KMS-11 (cell line): ENCODE results near the gene NOS1AP.

ENCODE experiments used
- H2AFZ ChIP-seq: fragments of 200-600 bp; sonication (generic); 2 replicates; pipeline ENCODE4 v1.6.1; 2016; ENCODE audit warnings: antibody characterized with exemption, mixed run types, low read depth
- H3K27ac ChIP-seq: fragments of 200-600 bp; sonication (generic); 2 replicates; pipeline ENCODE4 v1.6.1; 2016; ENCODE audit warnings: mild to moderate bottlenecking, mixed run types
- H3K27me3 ChIP-seq: fragments of 200-600 bp; sonication (generic); 2 replicates; pipeline ENCODE4 v1.6.1; 2017; ENCODE audit warnings: mild to moderate bottlenecking, low read depth, mixed run types, moderate library complexity; ENCODE audit not compliant: insufficient read depth
- H3K36me3 ChIP-seq: fragments of 200-600 bp; sonication (generic); 2 replicates; pipeline ENCODE4 v1.6.1; 2017; ENCODE audit warnings: mild to moderate bottlenecking, mixed run types; ENCODE audit not compliant: insufficient read depth
- H3K4me1 ChIP-seq: fragments of 200-600 bp; sonication (generic); 2 replicates; pipeline ENCODE4 v1.6.1; 2016; ENCODE audit warnings: mild to moderate bottlenecking, low read depth, mixed run types; ENCODE audit not compliant: poor library complexity, severe bottlenecking
- H3K4me2 ChIP-seq: fragments of 200-600 bp; sonication (generic); 2 replicates; pipeline ENCODE4 v1.7.0; 2016; ENCODE audit warnings: mild to moderate bottlenecking, mixed run types
- H3K4me3 ChIP-seq: fragments of 200-600 bp; sonication (generic); IDR thresholded peaks from 2 replicates; pipeline ENCODE4 v1.6.1; 2017; ENCODE audit warnings: low read depth, low read length, mixed read lengths; ENCODE audit not compliant: insufficient read depth
- H3K79me2 ChIP-seq: fragments of 200-600 bp; sonication (generic); 2 replicates; pipeline ENCODE4 v1.6.1; 2016; ENCODE audit warnings: low read depth, mixed run types; ENCODE audit not compliant: insufficient read depth
- H3K9ac ChIP-seq: fragments of 200-600 bp; sonication (generic); 2 replicates; pipeline ENCODE4 v1.6.1; 2016; ENCODE audit warnings: mild to moderate bottlenecking, mixed run types
- H4K20me1 ChIP-seq: fragments of 200-600 bp; sonication (generic); 2 replicates; pipeline ENCODE4 v1.6.1; 2016; ENCODE audit warnings: mild to moderate bottlenecking, mixed run types; ENCODE audit not compliant: insufficient read depth
- TF ChIP-seq, protein P1 (sequence below): fragments of 200-600 bp; sonication (generic); conservative IDR thresholded peaks from 2 replicates; pipeline ENCODE4 v1.6.1; 2017; ENCODE audit warnings: low read depth, mild to moderate bottlenecking, antibody characterized with exemption, low read length, moderate library complexity, mixed read lengths

Gene NOS1AP

DNA sequence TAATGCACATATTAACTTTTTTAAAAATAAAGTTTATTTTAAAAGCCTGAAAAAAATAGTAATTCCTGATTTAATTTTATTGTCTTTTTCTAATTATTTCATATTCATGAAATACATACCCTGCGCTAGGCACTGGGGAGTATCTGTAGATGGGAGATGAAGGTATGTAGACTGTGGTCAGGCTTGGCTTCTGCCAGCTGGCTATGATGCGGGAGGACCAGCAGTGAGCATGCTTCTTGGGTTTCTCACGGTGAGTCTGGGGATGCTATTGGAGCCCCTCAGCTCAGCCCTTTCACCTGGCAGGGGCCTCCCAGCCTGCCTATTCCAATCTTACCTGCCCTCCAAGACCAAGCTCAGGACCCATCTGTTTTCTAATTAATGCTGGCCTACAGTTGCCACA lies 138.4 kb downstream of the NOS1AP start:
- Histone ChIP-seq H3K27ac (no peak overlapping the region), H3K79me2 (no peaks in the 10 kb centered on the region), H3K36me3 (no peaks in the 10 kb centered on the region), H3K4me2 (no peak overlapping the region), H4K20me1 (no peaks in the 10 kb centered on the region), H3K4me1 (no peaks in the 10 kb centered on the region), H2AFZ (no peak overlapping the region), H3K27me3 (no peaks in the 10 kb centered on the region), H3K4me3 (no peak overlapping the region), H3K9ac (no peak overlapping the region)
- TF ChIP-seq, protein P1, sequence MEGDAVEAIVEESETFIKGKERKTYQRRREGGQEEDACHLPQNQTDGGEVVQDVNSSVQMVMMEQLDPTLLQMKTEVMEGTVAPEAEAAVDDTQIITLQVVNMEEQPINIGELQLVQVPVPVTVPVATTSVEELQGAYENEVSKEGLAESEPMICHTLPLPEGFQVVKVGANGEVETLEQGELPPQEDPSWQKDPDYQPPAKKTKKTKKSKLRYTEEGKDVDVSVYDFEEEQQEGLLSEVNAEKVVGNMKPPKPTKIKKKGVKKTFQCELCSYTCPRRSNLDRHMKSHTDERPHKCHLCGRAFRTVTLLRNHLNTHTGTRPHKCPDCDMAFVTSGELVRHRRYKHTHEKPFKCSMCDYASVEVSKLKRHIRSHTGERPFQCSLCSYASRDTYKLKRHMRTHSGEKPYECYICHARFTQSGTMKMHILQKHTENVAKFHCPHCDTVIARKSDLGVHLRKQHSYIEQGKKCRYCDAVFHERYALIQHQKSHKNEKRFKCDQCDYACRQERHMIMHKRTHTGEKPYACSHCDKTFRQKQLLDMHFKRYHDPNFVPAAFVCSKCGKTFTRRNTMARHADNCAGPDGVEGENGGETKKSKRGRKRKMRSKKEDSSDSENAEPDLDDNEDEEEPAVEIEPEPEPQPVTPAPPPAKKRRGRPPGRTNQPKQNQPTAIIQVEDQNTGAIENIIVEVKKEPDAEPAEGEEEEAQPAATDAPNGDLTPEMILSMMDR, result no peak

DNA sequence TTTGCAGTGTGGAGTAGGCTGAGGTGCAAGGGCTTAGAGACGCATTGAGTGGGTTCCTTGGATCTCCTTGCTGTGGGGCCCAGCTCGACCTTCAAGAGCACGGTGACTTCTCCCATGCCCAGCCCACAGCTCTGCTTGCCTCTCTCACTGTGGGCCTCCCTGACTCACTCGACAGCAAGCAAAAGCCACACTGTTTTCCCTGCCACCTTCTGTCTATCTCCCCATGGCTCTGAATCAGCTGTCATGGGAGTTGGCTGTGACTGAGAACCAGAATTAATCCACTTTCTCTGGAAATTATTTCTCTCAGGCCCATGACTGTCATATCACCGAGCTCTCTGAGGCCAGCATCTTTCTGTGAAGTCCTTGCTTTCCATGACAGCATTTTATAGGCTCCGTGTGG lies 140.7 kb downstream of the NOS1AP start:
- no peaks in the 10 kb centered on the region for H3K36me3 ChIP-seq
- H3K27ac ChIP-seq, result no peak overlapping the region
- no peak overlapping the region for H3K4me2 ChIP-seq
- H4K20me1 ChIP-seq, result no peaks in the 10 kb centered on the region
- H3K79me2 ChIP-seq, result no peaks in the 10 kb centered on the region
- no peak overlapping the region for H3K9ac ChIP-seq
- TF ChIP-seq, protein P1, result no peak
- no peaks in the 10 kb centered on the region for H3K27me3 ChIP-seq
- H3K4me1 ChIP-seq, result no peaks in the 10 kb centered on the region
- H3K4me3 ChIP-seq, result no peak overlapping the region
- no peak overlapping the region for H2AFZ ChIP-seq

DNA sequence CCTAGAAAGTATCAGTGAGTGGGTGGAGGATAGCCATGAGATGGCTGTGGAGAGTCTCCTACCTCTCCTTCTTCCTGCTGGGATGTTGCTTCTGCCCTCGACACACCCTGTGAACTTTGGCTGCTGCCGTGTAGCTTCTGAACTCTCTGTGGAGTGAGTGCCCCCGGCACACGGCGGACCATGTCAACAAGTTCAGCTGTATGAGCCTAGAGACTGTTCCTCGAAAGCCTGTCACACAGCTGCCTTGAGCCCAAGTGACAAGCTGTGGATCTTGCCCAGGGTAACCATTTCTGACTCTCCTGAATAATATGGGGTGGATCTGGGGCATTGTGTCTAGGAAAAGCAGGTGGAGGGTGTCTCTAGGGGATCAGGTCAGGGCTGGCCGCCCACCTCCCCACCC lies 143.2 kb downstream of the NOS1AP start:
- H3K27ac ChIP-seq, result no peak overlapping the region
- no peak overlapping the region for H3K4me3 ChIP-seq
- no peak overlapping the region for H3K4me2 ChIP-seq
- H2AFZ ChIP-seq, result no peak overlapping the region
- H4K20me1 ChIP-seq, result no peaks in the 10 kb centered on the region
- H3K79me2 ChIP-seq, result no peaks in the 10 kb centered on the region
- H3K36me3 ChIP-seq, result no peaks in the 10 kb centered on the region
- H3K27me3 ChIP-seq, result no peaks in the 10 kb centered on the region
- TF ChIP-seq, protein P1, result no peak
- H3K9ac ChIP-seq, result no peak overlapping the region
- no peaks in the 10 kb centered on the region for H3K4me1 ChIP-seq

DNA sequence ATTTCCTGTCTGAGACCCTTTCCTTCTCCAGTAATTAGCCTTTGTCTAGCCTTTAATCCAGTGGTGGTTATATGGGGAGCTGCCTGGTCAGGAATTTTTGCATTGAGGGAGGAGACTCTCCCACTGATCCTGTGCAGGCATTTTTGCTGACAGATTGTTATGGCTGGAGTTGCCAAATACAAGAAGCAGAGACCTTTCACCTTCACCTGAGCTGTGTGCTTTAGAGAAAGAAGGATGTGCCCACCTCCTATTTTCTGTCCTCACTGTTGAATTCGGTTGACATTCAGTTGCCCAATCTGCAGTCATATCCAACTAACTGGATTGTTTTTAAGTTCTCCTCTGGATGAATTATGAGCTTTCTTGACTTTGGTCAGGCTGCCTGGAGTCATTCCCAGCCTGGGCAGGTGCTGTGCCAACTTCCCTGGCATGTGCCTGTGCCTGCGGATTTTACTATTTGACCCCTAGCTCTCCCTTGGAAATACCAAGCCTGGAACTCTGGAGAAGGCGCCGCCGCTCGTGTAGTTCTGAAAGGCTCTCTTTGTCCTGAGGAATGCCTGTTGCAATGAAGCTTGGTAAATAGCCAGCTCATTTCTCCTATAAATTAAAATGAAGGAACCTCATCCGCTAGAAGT lies 143.9 kb downstream of the NOS1AP start:
- H3K79me2 ChIP-seq, result no peaks in the 10 kb centered on the region
- no peaks in the 10 kb centered on the region for H3K36me3 ChIP-seq
- H3K27ac ChIP-seq, result no peak overlapping the region
- no peak overlapping the region for H3K4me3 ChIP-seq
- no peak overlapping the region for H2AFZ ChIP-seq
- H3K4me1 ChIP-seq, result no peaks in the 10 kb centered on the region
- no peak overlapping the region for H3K4me2 ChIP-seq
- H3K27me3 ChIP-seq, result no peaks in the 10 kb centered on the region
- TF ChIP-seq, protein P1, result no peak
- H3K9ac ChIP-seq, result no peak overlapping the region
- no peaks in the 10 kb centered on the region for H4K20me1 ChIP-seq
